Pancreas (tissue), 10 donors: ENCODE measurements around the gene PPP4R3A. TPM values are rescaled to one million over a fixed set of nuclear protein-coding genes. Genes with fewer than 3 reads are reported as not detected.
"Not testable (repeated sequence)": the region's sequence is repeated elsewhere in the genome, so short reads cannot be mapped to it uniquely, and the experiment has no call there.

Source experiments
- ATAC-seq, 4 donors: fragments of 200-7000 bp; cut with Tn5 transposase; one replicate each; pipeline versions ENCODE4 v1.8.0 to v1.9.1; 2020; ENCODE audit warnings: mild to moderate bottlenecking in 4 of 4, moderate library complexity in 4 of 4
- DNase-seq, 6 donors: peaks; one replicate each; pipeline ENCODE4 v3.0.0-alpha.2; 2020
- FAIRE-seq: peaks from 2 replicates; lab custom pipeline; 2012; peaks lifted over from hg19 to GRCh38; lab: Jason Lieb, UNC
- H3K27ac ChIP-seq, 4 donors: fragments of 200-600 bp; sonication (generic); 1 replicate in 3 of 4; 2 replicates in 1 of 4; pipeline versions ENCODE4 v1.5.0 to v1.8.0; 2020
- H3K27me3 ChIP-seq, 4 donors: fragments of 200-600 bp; one replicate each; pipeline ENCODE4 v1.8.0; 2021
- H3K36me3 ChIP-seq, 3 donors: fragments of 200-600 bp; sonication (generic) in 1 of 3; one replicate each; pipeline versions ENCODE4 v1.5.0 to v1.8.0; 2020 to 2021
- H3K4me1 ChIP-seq, 3 donors: fragments of 200-600 bp; one replicate each; pipeline ENCODE4 v1.8.0; 2021
- H3K4me3 ChIP-seq, 4 donors: fragments of 200-600 bp; sonication (generic) in 2 of 4; one replicate each; pipeline versions ENCODE4 v1.5.0 to v1.8.0; 2020 to 2021
- H3K9me3 ChIP-seq, 4 donors: fragments of 200-600 bp; one replicate each; pipeline ENCODE4 v1.8.0; 2021
- CTCF ChIP-seq, 4 donors: fragments of 200-600 bp; sonication (generic) in 3 of 4; IDR thresholded peaks; one replicate each; pipeline versions ENCODE4 v1.5.0 to v1.8.0; 2021; ENCODE audit warnings: antibody characterized with exemption in 4 of 4
- WGBS, 2 donors: extraction: QIAGEN DNeasy Blood & Tissue Kit; methylation state at CpG; one replicate each; pipeline ENCODE4 v1.1.7; 2013; 5-methylcytosine and 5-hydroxymethylcytosine counted together
- intact Hi-C, 3 donors: fragments of 100-400 bp; cut with DNase I; formaldehyde crosslinking; loops; one replicate each; pipeline versions ENCODE4 v1.11.1 to v1.14.2; 2022
- polyA plus RNA-seq, 2 donors: library from polyadenylated mRNA; stranded (reverse); fragments of 200-250 nt; gene quantifications; one replicate each; pipeline ENCODE4 v1.2.3, GENCODE V29; 2013
- total RNA-seq, 6 donors: library from RNA; stranded (reverse); fragmentation: NEBNext Ultra II Directional in 4 of 6; extraction: Animal tissue kit (Norgen Biotek cat#: 25700) in 4 of 6; gene quantifications; one replicate each; pipeline versions ENCODE4 v1.2.1 to v1.2.4, GENCODE V29; 2021 to 2023
- donor health status: healthy with polysubstance abuse.
- donor health status: DM: no; HTN: no; CAD: no; lungs with moderate emphysema.
- donor health status: DM: no; HTN: no; CAD: no.
- donor health status: control.
- donor health status: control.
- donor health status: Bipolar disorder and iron deficiency.
- donor health status: DM: yes; HTN: yes; CAD: no.
- donor health status: DM: no; HTN: no; CAD: no.
- donor health status: DM: no; HTN: no; CAD: no.
- donor health status: DM: yes; HTN: yes; CAD: no.

PPP4R3A gene
- total and polyA plus RNA-seq, 8 donors: 26.2 to 48.4 (median 34.0) TPM

DNA sequence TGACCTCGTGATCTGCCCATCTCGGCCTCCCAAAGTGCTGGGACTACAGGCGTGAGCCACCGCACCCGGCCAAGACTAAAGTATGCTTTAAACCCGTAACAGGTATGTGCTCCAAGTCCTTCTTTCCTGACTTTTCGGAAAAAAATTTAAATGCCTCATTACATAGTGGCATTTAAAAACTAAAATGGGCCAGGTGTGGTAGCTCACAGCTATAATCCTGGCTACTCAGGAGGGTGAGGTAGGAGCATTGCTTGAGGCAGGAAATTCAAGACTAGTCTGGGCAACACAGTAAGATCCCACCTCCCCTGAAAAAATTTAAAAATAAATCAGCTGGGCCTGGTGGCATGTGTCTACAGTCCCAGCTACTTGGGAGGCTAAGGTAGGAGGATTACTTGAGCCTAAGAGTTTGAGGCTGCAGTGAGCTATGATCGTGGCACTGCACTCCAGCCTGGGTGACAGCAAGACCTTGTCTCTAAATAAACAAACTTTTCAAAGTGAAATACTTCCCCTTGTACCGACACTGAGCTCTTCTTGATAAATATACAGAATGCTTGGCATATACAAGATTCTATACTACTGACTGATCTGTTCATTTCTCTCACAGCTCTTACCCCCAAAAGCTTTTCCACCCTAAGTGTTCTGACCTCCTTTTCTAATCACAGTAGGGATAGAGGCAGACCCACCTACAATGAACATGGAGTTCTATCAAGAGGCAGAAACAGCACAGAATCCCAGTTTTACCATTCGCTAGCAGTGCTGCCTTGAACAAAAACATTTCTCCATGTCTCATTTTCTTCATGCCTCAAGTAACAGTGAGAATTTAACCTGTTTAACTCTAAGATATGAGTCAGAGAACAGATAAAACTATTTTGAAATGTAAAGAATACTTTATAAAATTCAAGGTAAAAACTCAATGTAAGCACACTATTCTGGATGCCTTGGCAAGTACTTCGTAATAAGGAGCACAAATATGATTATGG, 7.9 kb downstream of the PPP4R3A start:
- FAIRE-seq (no peak), DNase-seq (no peak), ATAC-seq (no peak)
- 77 to 83% methylated on average over 11 of the region's 11 CpGs for WGBS, 2 donors
- no peak for TF ChIP-seq CTCF (IDR thresholded peaks at IDR 0.05)
- Histone ChIP-seq H3K27me3 (no peaks in the 10 kb centered on the region), H3K9me3 (no peaks in the 10 kb centered on the region), H3K27ac (no peak overlapping the region), H3K4me3 (no peak overlapping the region), H3K4me1 (peaks cover 6 to 28% (median 22%) of the 10 kb centered on the region in 3 donors), H3K36me3 (no peaks in the 10 kb centered on the region)
- intact Hi-C loops: no loop called here

DNA sequence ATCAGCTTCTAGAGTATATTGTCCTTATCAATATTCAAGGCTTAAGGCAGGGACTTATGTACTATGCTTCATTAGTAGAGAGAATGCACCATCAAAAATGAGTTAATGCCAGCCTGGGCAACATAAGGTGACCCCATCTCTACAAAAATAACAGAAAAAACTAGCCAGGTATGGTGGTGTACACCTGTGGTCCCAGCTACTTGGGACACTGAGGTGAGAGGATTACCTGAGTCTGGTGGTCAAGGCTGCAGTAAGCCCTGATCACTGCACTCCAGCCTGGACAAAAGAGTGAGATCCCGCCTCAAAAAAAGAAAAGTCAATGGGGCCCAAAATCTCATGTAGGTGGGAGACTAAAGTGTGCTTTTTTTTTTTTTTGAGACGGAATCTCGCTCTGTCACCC, 8.8 kb downstream of the PPP4R3A start:
- Histone ChIP-seq H3K4me1 (peaks cover 10 to 28% (median 22%) of the 10 kb centered on the region in 3 donors), H3K27ac (no peak overlapping the region), H3K27me3 (no peaks in the 10 kb centered on the region), H3K4me3 (no peak overlapping the region), H3K9me3 (no peaks in the 10 kb centered on the region), H3K36me3 (no peaks in the 10 kb centered on the region)
- no peak for ATAC-seq
- TF ChIP-seq CTCF (IDR thresholded peaks at IDR 0.05): no peak
- 96 to 100% methylated on average over 3 of the region's 3 CpGs for WGBS, 2 donors
- no peak for FAIRE-seq
- no peak for DNase-seq
- intact Hi-C loops: no loop called here

DNA sequence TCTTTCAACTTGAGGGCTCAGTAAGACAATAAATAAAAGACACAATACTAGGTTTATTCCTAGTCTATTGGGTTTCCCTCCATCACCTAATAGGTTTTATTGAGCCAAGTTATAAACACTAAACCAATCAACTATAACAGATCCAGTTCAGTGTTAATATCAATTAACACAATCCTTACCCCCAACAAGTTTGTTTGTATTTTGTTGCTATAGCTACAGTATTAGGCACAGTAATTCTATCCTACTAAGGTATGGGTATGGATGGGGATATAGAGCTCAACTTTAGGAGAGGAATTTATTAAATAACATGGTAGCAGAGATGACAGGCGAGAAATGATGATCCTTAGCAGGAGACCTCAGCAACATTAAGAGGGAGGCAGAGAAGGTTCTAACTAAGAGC, 13.3 kb downstream of the PPP4R3A start:
- H3K9me3 ChIP-seq: no peaks in the 10 kb centered on the region
- no peak overlapping the region for H3K4me3 ChIP-seq
- peak; percentile 73 to 82 (median 78) for ATAC-seq
- H3K27me3 ChIP-seq: no peaks in the 10 kb centered on the region
- FAIRE-seq: no peak
- DNase-seq: no peak
- WGBS, 2 donors: 87 to 96% methylated on average over 1 of the region's 1 CpG
- H3K4me1 ChIP-seq: peaks cover 20 to 50% (median 47%) of the 10 kb centered on the region in 3 donors
- TF ChIP-seq CTCF (IDR thresholded peaks at IDR 0.05): no peak
- H3K36me3 ChIP-seq: no peaks in the 10 kb centered on the region
- intact Hi-C loops: no loop called here
- peak overlapping the region in 2 of 4 donors; percentile 40 to 50 for H3K27ac ChIP-seq

GRCh38 chr14:91494392-91495065, 15.6 kb downstream of the PPP4R3A start:
- ATAC-seq, H3K9me3 ChIP-seq, FAIRE-seq, H3K27ac ChIP-seq, intact Hi-C loops, H3K4me3 ChIP-seq, DNase-seq, H3K27me3 ChIP-seq: not testable (repeated sequence)
- H3K4me1 ChIP-seq: peaks cover 20 to 53% (median 47%) of the 10 kb centered on the region in 3 donors
- 72 to 83% methylated on average over 8 of the region's 8 CpGs for WGBS, 2 donors
- peaks cover 0 to 10% (median 0%) of the 10 kb centered on the region in 3 donors for H3K36me3 ChIP-seq

DNA sequence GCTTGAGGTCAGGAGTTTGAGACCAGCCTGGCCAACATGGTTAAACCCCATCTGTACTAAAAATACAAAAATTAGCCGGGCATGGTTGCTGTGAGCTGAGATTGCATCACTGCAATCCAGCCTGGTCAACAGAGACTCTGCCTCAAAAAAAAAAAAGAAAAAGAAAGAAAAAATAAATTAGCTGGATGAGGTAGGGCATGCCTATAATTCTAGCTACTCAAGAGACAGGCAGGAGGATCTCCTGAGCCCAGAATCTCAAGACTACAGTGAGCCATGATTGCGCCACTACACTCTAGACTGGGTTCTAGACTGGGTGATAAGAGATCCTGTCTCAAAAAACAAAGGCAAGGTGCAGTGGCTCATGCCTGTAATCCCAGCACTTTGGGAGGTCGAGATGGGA, 16.9 kb downstream of the PPP4R3A start:
- H3K4me1 ChIP-seq: peaks cover 23 to 52% (median 47%) of the 10 kb centered on the region in 3 donors

More for the DNA sequence above, 16.9 kb downstream of the PPP4R3A start:
- intact Hi-C loops: no loop called here
- no peaks in the 10 kb centered on the region for H3K9me3 ChIP-seq
- no peak for TF ChIP-seq CTCF (IDR thresholded peaks at IDR 0.05)
- peaks cover 0 to 14% (median 0%) of the 10 kb centered on the region in 3 donors for H3K36me3 ChIP-seq
- no peaks in the 10 kb centered on the region for H3K27me3 ChIP-seq
- DNase-seq (no peak), ATAC-seq (peak in 2 of 4 donors; percentile 5 to 10), FAIRE-seq (no peak)
- H3K4me3 ChIP-seq: no peak overlapping the region
- no peak overlapping the region for H3K27ac ChIP-seq
- WGBS, 2 donors: 64 to 67% methylated on average over 3 of the region's 3 CpGs
